ENCODE measurements around the gene SRRM1. TPM values are rescaled to one million over a fixed set of nuclear protein-coding genes. Genes with fewer than 3 reads are reported as not detected.

Gene SRRM1
- total and polyA plus RNA-seq, 4 donors: 45.5 to 129 (median 76.9) TPM

DNA sequence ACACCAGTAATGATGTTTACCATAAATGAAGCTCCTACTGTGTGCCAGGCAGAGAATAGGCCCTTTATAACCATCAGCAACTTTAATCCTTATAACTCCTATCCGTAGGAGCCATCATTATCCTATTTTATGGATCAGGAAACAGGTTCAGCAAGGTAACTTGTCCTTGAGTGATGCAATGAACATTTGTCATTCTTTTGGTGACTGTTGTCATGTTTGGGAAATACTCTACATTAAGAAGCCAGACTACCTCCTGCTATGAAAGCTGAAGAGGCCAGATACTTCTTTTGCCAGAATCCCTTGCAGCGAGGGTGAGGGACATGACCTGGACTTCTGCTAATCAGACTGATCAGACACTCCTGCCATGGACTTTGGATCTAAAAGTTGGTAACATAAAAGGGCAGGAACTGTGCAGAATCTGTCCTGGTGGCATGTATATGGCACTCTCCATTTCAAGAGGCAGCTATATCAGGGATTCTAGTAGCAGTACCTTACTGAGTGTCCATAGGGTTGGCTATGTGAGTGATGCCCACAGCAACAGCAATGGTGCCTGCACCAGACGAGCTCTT, 33.1 kb upstream of the SRRM1 start:
- no peak for DNase-seq (ENCODE audit: low read depth in 4 of 6, low spot score in 6 of 6)
- H3K36me3 ChIP-seq (ENCODE audit: control insufficient read depth, insufficient read depth, low read length): no peaks in the 10 kb centered on the region
- no peaks in the 10 kb centered on the region for H3K27me3 ChIP-seq (ENCODE audit: control insufficient read depth, insufficient read depth, low read length)
- H3K4me1 ChIP-seq (ENCODE audit: control insufficient read depth, insufficient read depth, low read length): no peaks in the 10 kb centered on the region
- no peak overlapping the region for H3K27ac ChIP-seq (ENCODE audit: low read depth, low read length)
- no peaks in the 10 kb centered on the region for H3K9me3 ChIP-seq (ENCODE audit: control insufficient read depth, insufficient read depth, low read length)
- WGBS (ENCODE audit: insufficient coverage): 88% methylated on average over 1 of the region's 3 CpGs
- H3K4me3 ChIP-seq (ENCODE audit: low read depth, low read length): no peak overlapping the region

GRCh38 chr1:24619376-24619775, 23.7 kb upstream of the SRRM1 start:
- H3K9me3 ChIP-seq (ENCODE audit: control insufficient read depth, insufficient read depth, low read length): no peaks in the 10 kb centered on the region
- H3K4me1 ChIP-seq (ENCODE audit: control insufficient read depth, insufficient read depth, low read length): no peaks in the 10 kb centered on the region
- DNase-seq (ENCODE audit: low read depth in 4 of 6, low spot score in 6 of 6): peak in 2 of 6 donors; percentile 33 to 35
- no peak overlapping the region for H3K4me3 ChIP-seq (ENCODE audit: low read depth, low read length)
- H3K27ac ChIP-seq (ENCODE audit: low read depth, low read length): peak overlapping the region; percentile 33
- H3K27me3 ChIP-seq (ENCODE audit: control insufficient read depth, insufficient read depth, low read length): no peaks in the 10 kb centered on the region
- 29% methylated on average over 5 of the region's 5 CpGs for WGBS (ENCODE audit: insufficient coverage)
- no peaks in the 10 kb centered on the region for H3K36me3 ChIP-seq (ENCODE audit: control insufficient read depth, insufficient read depth, low read length)

DNA sequence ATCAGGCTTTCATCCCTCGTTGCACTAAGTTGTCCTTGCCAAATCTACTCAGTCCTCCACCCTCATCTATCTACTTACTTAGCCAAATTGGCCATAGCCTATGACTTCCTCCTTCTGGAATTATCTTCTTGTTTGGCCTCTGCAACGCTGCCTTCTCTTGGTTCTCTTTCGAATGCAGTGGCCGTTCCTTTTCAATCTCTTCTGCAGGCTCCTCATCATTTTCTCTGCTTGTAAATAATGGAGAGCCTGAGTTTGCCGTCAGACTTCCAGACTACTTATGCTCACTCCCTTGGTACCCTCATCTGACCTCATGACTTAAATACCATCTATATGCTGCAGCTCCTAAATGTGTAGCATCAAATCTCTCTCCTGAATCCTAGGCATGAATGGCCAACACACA, 22.4 kb upstream of the SRRM1 start:
- H3K4me1 ChIP-seq (ENCODE audit: control insufficient read depth, insufficient read depth, low read length): no peaks in the 10 kb centered on the region
- H3K27me3 ChIP-seq (ENCODE audit: control insufficient read depth, insufficient read depth, low read length): no peaks in the 10 kb centered on the region
- no peak overlapping the region for H3K27ac ChIP-seq (ENCODE audit: low read depth, low read length)
- no peak overlapping the region for H3K4me3 ChIP-seq (ENCODE audit: low read depth, low read length)
- H3K9me3 ChIP-seq (ENCODE audit: control insufficient read depth, insufficient read depth, low read length): peaks cover 3% of the 10 kb centered on the region
- WGBS (ENCODE audit: insufficient coverage): 78% methylated on average over 5 of the region's 5 CpGs
- DNase-seq (ENCODE audit: low read depth in 4 of 6, low spot score in 6 of 6): no peak
- no peaks in the 10 kb centered on the region for H3K36me3 ChIP-seq (ENCODE audit: control insufficient read depth, insufficient read depth, low read length)

DNA sequence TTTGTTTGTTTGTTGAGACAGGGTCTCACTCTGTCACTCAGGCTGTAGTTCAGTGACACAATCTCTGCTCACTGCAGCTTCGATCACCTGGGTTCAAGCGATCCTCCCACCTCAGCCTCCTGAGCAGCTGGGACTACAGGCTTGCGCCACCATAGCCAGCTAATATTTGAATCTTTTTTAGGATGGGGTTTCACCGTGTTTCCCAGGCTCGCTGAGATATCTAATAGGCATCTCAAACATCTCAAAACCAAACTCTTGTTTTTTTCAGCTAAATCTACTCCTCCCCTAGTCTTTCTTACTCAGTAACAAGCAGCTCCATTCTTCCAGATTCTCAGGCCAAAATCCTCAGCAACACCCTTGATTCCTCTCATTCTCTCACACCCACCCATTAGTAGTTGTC, 22.0 kb upstream of the SRRM1 start:
- no peaks in the 10 kb centered on the region for H3K27me3 ChIP-seq (ENCODE audit: control insufficient read depth, insufficient read depth, low read length)
- H3K4me1 ChIP-seq (ENCODE audit: control insufficient read depth, insufficient read depth, low read length): no peaks in the 10 kb centered on the region
- H3K4me3 ChIP-seq (ENCODE audit: low read depth, low read length): no peak overlapping the region
- 93% methylated on average over 3 of the region's 5 CpGs for WGBS (ENCODE audit: insufficient coverage)
- H3K9me3 ChIP-seq (ENCODE audit: control insufficient read depth, insufficient read depth, low read length): peaks cover 3% of the 10 kb centered on the region
- H3K27ac ChIP-seq (ENCODE audit: low read depth, low read length): no peak overlapping the region
- no peaks in the 10 kb centered on the region for H3K36me3 ChIP-seq (ENCODE audit: control insufficient read depth, insufficient read depth, low read length)
- DNase-seq (ENCODE audit: low read depth in 4 of 6, low spot score in 6 of 6): no peak

DNA sequence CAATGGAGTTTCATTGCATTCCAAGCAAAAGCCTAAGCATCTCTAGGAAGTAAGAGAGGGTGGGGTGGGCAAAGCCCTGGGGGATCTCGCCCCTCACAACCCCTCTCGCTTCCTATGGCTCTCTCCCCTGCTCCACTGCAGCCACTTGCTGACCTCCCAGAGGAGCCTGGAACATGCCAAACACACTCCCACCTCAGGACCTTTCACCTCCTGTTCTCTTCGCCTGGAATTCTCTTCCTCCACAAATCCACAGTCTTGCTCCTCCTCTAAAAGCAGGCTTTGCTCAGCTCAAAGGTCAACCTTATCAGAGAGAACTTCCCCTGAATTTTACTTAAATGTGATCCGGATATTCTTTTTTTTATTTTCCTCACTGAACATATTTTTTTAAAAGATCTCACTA, 20.9 kb upstream of the SRRM1 start:
- no peak overlapping the region for H3K27ac ChIP-seq (ENCODE audit: low read depth, low read length)
- WGBS (ENCODE audit: insufficient coverage): 58% methylated on average over 2 of the region's 4 CpGs

DNA sequence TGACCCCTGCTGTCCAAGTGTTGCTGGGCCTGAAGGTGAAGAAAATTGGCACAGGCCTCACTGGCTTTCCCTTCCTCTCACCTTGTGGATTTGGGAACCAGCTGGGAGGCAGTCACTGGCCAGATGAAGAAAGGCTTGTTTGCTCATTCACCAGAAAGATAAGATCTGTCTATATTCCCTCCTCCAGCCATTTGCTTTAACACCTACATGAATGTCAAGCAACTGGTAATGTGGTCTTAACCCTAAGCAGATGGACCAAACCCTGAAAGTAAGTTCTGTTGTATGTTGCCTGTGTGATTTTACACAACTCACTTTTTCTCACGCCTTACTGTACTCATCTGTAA, 10.3 kb upstream of the SRRM1 start:
- H3K9me3 ChIP-seq (ENCODE audit: control insufficient read depth, insufficient read depth, low read length): no peaks in the 10 kb centered on the region
- no peak for DNase-seq (ENCODE audit: low read depth in 4 of 6, low spot score in 6 of 6)
- H3K36me3 ChIP-seq (ENCODE audit: control insufficient read depth, insufficient read depth, low read length): no peaks in the 10 kb centered on the region
- no peaks in the 10 kb centered on the region for H3K27me3 ChIP-seq (ENCODE audit: control insufficient read depth, insufficient read depth, low read length)
- no peak overlapping the region for H3K4me3 ChIP-seq (ENCODE audit: low read depth, low read length)
- no CpG with 5 or more reads among the region's 1 CpG for WGBS (ENCODE audit: insufficient coverage)
- H3K27ac ChIP-seq (ENCODE audit: low read depth, low read length): no peak overlapping the region
- H3K4me1 ChIP-seq (ENCODE audit: control insufficient read depth, insufficient read depth, low read length): no peaks in the 10 kb centered on the region

More for the DNA sequence above, 20.9 kb upstream of the SRRM1 start:
- H3K27me3 ChIP-seq (ENCODE audit: control insufficient read depth, insufficient read depth, low read length): no peaks in the 10 kb centered on the region
- no peaks in the 10 kb centered on the region for H3K36me3 ChIP-seq (ENCODE audit: control insufficient read depth, insufficient read depth, low read length)
- no peaks in the 10 kb centered on the region for H3K4me1 ChIP-seq (ENCODE audit: control insufficient read depth, insufficient read depth, low read length)
- DNase-seq (ENCODE audit: low read depth in 4 of 6, low spot score in 6 of 6): no peak
- no peak overlapping the region for H3K4me3 ChIP-seq (ENCODE audit: low read depth, low read length)
- peaks cover 3% of the 10 kb centered on the region for H3K9me3 ChIP-seq (ENCODE audit: control insufficient read depth, insufficient read depth, low read length)

- 0% methylated on average over 1 of the region's 4 CpGs for WGBS (ENCODE audit: insufficient coverage)
- Histone ChIP-seq H3K27me3 (ENCODE audit: control insufficient read depth, insufficient read depth, low read length) (no peaks in the 10 kb centered on the region), H3K27ac (ENCODE audit: low read depth, low read length) (no peak overlapping the region), H3K9me3 (ENCODE audit: control insufficient read depth, insufficient read depth, low read length) (no peaks in the 10 kb centered on the region), H3K4me3 (ENCODE audit: low read depth, low read length) (no peak overlapping the region), H3K4me1 (ENCODE audit: control insufficient read depth, insufficient read depth, low read length) (no peaks in the 10 kb centered on the region), H3K36me3 (ENCODE audit: control insufficient read depth, insufficient read depth, low read length) (no peaks in the 10 kb centered on the region)
- peak in 3 of 6 donors; percentile 35 to 92 (median 87) for DNase-seq (ENCODE audit: low read depth in 4 of 6, low spot score in 6 of 6)
These were observed 7.8 kb upstream of the SRRM1 start for GRCh38 chr1:24635195-24635843.

- Histone ChIP-seq H3K9me3 (ENCODE audit: control insufficient read depth, insufficient read depth, low read length) (no peaks in the 10 kb centered on the region), H3K27ac (ENCODE audit: low read depth, low read length) (no peak overlapping the region), H3K36me3 (ENCODE audit: control insufficient read depth, insufficient read depth, low read length) (no peaks in the 10 kb centered on the region), H3K4me3 (ENCODE audit: low read depth, low read length) (no peak overlapping the region), H3K4me1 (ENCODE audit: control insufficient read depth, insufficient read depth, low read length) (peaks cover 11% of the 10 kb centered on the region), H3K27me3 (ENCODE audit: control insufficient read depth, insufficient read depth, low read length) (no peaks in the 10 kb centered on the region)
- DNase-seq (ENCODE audit: low read depth in 4 of 6, low spot score in 6 of 6): no peak
- no CpG with 5 or more reads among the region's 3 CpGs for WGBS (ENCODE audit: insufficient coverage)
These were observed 6.3 kb upstream of the SRRM1 start for GRCh38 chr1:24636661-24637357.

DNA sequence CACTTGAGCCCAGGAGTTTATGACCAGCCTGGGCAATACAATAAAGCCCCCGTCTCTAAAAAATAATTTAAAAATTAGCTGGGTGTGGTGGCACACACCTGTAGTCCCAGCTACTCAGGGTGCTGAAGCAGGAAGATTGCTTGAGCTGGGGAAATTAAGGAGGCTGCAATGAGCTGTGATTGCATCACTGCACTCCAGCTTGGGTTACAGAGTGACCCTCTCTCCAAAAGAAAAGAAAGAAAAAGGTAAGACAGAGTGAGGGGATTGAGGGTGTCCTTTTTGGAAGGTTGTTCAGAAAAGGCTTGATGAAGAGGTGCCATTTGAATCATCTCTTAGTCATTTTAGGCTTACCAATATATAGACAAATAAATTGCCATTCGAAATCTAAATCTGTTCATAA, 4.0 kb upstream of the SRRM1 start:
- no peak overlapping the region for H3K4me3 ChIP-seq (ENCODE audit: low read depth, low read length)
- peaks cover 18% of the 10 kb centered on the region for H3K4me1 ChIP-seq (ENCODE audit: control insufficient read depth, insufficient read depth, low read length)
- H3K27me3 ChIP-seq (ENCODE audit: control insufficient read depth, insufficient read depth, low read length): no peaks in the 10 kb centered on the region
- H3K9me3 ChIP-seq (ENCODE audit: control insufficient read depth, insufficient read depth, low read length): no peaks in the 10 kb centered on the region
- H3K27ac ChIP-seq (ENCODE audit: low read depth, low read length): no peak overlapping the region
- DNase-seq (ENCODE audit: low read depth in 4 of 6, low spot score in 6 of 6): no peak
- WGBS (ENCODE audit: insufficient coverage): no CpG with 5 or more reads among the region's 2 CpGs
- no peaks in the 10 kb centered on the region for H3K36me3 ChIP-seq (ENCODE audit: control insufficient read depth, insufficient read depth, low read length)

- Histone ChIP-seq H3K4me1 (ENCODE audit: control insufficient read depth, insufficient read depth, low read length) (peaks cover 19% of the 10 kb centered on the region), H3K9me3 (ENCODE audit: control insufficient read depth, insufficient read depth, low read length) (no peaks in the 10 kb centered on the region), H3K4me3 (ENCODE audit: low read depth, low read length) (no peak overlapping the region), H3K27ac (ENCODE audit: low read depth, low read length) (no peak overlapping the region), H3K27me3 (ENCODE audit: control insufficient read depth, insufficient read depth, low read length) (no peaks in the 10 kb centered on the region), H3K36me3 (ENCODE audit: control insufficient read depth, insufficient read depth, low read length) (no peaks in the 10 kb centered on the region)
- peak in 1 of 6 donors; percentile 52 for DNase-seq (ENCODE audit: low read depth in 4 of 6, low spot score in 6 of 6)
- 69% methylated on average over 4 of the region's 4 CpGs for WGBS (ENCODE audit: insufficient coverage)
These were observed 3.2 kb upstream of the SRRM1 start for GRCh38 chr1:24639881-24640280.

All from spinal cord (tissue), 10 donors.